K562 (cell line): ENCODE measurements around the gene LDB1. TPM values are rescaled to one million over a fixed set of nuclear protein-coding genes. Genes with fewer than 3 reads are reported as not detected.
A peak's percentile ranks its signal among the peaks of the same experiment; 100 is the strongest.

Experiments used
- ATAC-seq: fragments of 200-7000 bp; cut with Tn5 transposase; 3 replicates; pipeline ENCODE4 v1.9.1; 2020; ENCODE audit warnings: moderate library complexity
- BruUV-seq: library from RNA; stranded (reverse); fragments of 400-500 nt; replicated peaks from 2 replicates; lab custom pipeline; 2021; lab: Mats Ljungman, UMichigan
- CTCF ChIA-PET: fragments of 300-600 bp; formaldehyde crosslinking; extraction: SDS; loops from one replicate; lab custom pipeline; 2021; ENCODE audit warnings: low intra/inter-chr PET ratio; lab: Yijun Ruan, JAX
- POLR2A ChIA-PET: fragments of 300-600, 350-650 bp; sonication (Branson Sonifier 250); formaldehyde crosslinking; extraction: SDS; loops from one replicate; lab custom pipeline; 2021; ENCODE audit warnings: antibody characterized with exemption, inconsistent platforms; lab: Yijun Ruan, JAX
- DNase-seq, 4 experiments: peaks; one replicate each; pipeline versions ENCODE4 v3.0.0 to v3.0.0-alpha.2; 2011 to 2018; ENCODE audit warnings: low spot score in 3 of 4, mixed read lengths in 3 of 4; ENCODE audit errors: extremely low read depth in 1 of 4
- FAIRE-seq: peaks from 2 replicates; lab custom pipeline; 2011; peaks lifted over from hg19 to GRCh38; lab: Jason Lieb, UNC
- H2AFZ ChIP-seq: 2 replicates; pipeline ENCODE4 v1.6.0; 2011; ENCODE audit warnings: low read depth, low read length, control low read depth, inconsistent platforms
- H3K27ac ChIP-seq: fragments of 200-600 bp; 3 replicates; pipeline ENCODE4 v1.8.0; 2011; ENCODE audit warnings: low read depth, mild to moderate bottlenecking, control low read depth, inconsistent platforms, low read length, moderate library complexity, mixed read lengths; ENCODE audit errors: extremely low read depth
- H3K27me3 ChIP-seq, 2 experiments: fragments of 300-600 bp in 1 of 2; 2 replicates in 1 of 2; 3 replicates in 1 of 2; pipeline versions ENCODE4 v1.6.0 to v1.8.0; 2011; ENCODE audit warnings: inconsistent platforms in 2 of 2, low read length in 2 of 2, mild to moderate bottlenecking in 1 of 2, mixed read lengths in 1 of 2, moderate library complexity in 1 of 2; ENCODE audit not compliant: control insufficient read depth in 2 of 2, insufficient read depth in 2 of 2
- H3K36me3 ChIP-seq: fragments of 300-600 bp; 3 replicates; pipeline ENCODE4 v1.8.0; 2011; ENCODE audit warnings: mild to moderate bottlenecking, low read length, inconsistent platforms; ENCODE audit not compliant: control insufficient read depth, insufficient read depth
- H3K4me1 ChIP-seq, 2 experiments: fragments of 200-600 bp in 1 of 2; replicated peaks in 1 of 2; 2 replicates in 1 of 2; 3 replicates in 1 of 2; pipeline versions ENCODE4 v1.5.1 to v1.8.0; 2011; ENCODE audit warnings: inconsistent platforms in 2 of 2, low read length in 2 of 2, mild to moderate bottlenecking in 1 of 2, mixed read lengths in 1 of 2, moderate library complexity in 1 of 2; ENCODE audit not compliant: control insufficient read depth in 2 of 2, insufficient read depth in 2 of 2
- H3K4me2 ChIP-seq: 2 replicates; pipeline ENCODE4 v1.6.1; 2011; ENCODE audit warnings: low read length, control low read depth, inconsistent platforms, mixed read lengths; ENCODE audit not compliant: insufficient read depth
- H3K4me3 ChIP-seq: fragments of 200-600 bp; sonication (generic), shearing (Covaris generic); 2 replicates; pipeline ENCODE4 v1.5.1; 2016; ENCODE audit warnings: control low read depth, inconsistent platforms
- H3K79me2 ChIP-seq: fragments of 200-600 bp; 3 replicates; pipeline ENCODE4 v1.8.0; 2011; ENCODE audit warnings: low read length, inconsistent platforms; ENCODE audit not compliant: control insufficient read depth, insufficient read depth
- H3K9ac ChIP-seq, 2 experiments: 2 replicates each; pipeline versions ENCODE4 v1.6.0 to v1.6.1; 2011; ENCODE audit warnings: low read depth in 2 of 2, low read length in 2 of 2, control low read depth in 1 of 2, inconsistent platforms in 1 of 2, mild to moderate bottlenecking in 1 of 2, mixed read lengths in 1 of 2; ENCODE audit not compliant: insufficient read depth in 1 of 2
- H3K9me1 ChIP-seq: one replicate; pipeline ENCODE4 v1.6.0; 2011; ENCODE audit warnings: inconsistent platforms, mild to moderate bottlenecking, low read length, moderate library complexity; ENCODE audit not compliant: control insufficient read depth, insufficient read depth
- H3K9me3 ChIP-seq: replicated peaks from 2 replicates; pipeline ENCODE4 v1.5.1; 2011; ENCODE audit warnings: low read depth, low read length, inconsistent platforms; ENCODE audit not compliant: control insufficient read depth, insufficient read depth
- H4K20me1 ChIP-seq: replicated peaks from 2 replicates; pipeline ENCODE4 v1.6.1; 2011; ENCODE audit warnings: low read length, inconsistent platforms, mixed read lengths; ENCODE audit not compliant: control insufficient read depth, insufficient read depth
- TSC22D4 ChIP-seq: fragments of 450-650 bp; IDR thresholded peaks from 2 replicates; pipeline ENCODE4 v1.6.1; 2016; ENCODE audit warnings: missing genetic modification characterization, missing biosample characterization, control low read depth
- ZBTB5 ChIP-seq: fragments of 450-650 bp; IDR thresholded peaks from 2 replicates; pipeline ENCODE4 v1.6.1; 2017; ENCODE audit warnings: antibody characterized with exemption
- WGBS: fragments of 100-300 bp; shearing (Covaris generic); methylation state at CpG from one replicate; pipeline ENCODE4 v1.1.6; 2016; ENCODE audit warnings: low coverage, mixed read lengths; ENCODE audit not compliant: insufficient coverage; ENCODE audit errors: missing lambda C conversion rate; 5-methylcytosine and 5-hydroxymethylcytosine counted together
- in situ Hi-C: fragments of 300-500 bp; cut with MboI; formaldehyde crosslinking; loops from 4 replicates; pipeline ENCODE4 v1.15.0; 2018; ENCODE audit warnings: inconsistent platforms, mixed read lengths
- intact Hi-C: fragments of 100-400 bp; cut with micrococcal nuclease; formaldehyde crosslinking; loops from 2 replicates; pipeline ENCODE4 v1.14.2; 2022
- polyA plus RNA-seq, 8 experiments: library from polyadenylated mRNA; depleted of rRNA in 4 of 8; stranded (reverse) in 5 of 8; unstranded in 3 of 8; fragments of >200 nt; fragmentation: Nextera tagmentation in 2 of 8; fragmentation: Illumina TruSeq in 1 of 8; extraction: Ambion mirVana in 2 of 8; extraction: Trizol in 1 of 8; gene quantifications; 2 replicates each; pipeline versions ENCODE4 v1.2.1 to v1.2.3, GENCODE V29; 2011 to 2014; ENCODE audit warnings: inconsistent platforms in 1 of 8, missing spikeins in 1 of 8
- total RNA-seq, 7 experiments: library from RNA; depleted of rRNA in 6 of 7; stranded (reverse); fragments of >200 nt in 6 of 7; fragmentation: Illumina TruSeq in 2 of 7; extraction: Trizol in 2 of 7; gene quantifications; 2 replicates each; pipeline versions ENCODE4 v1.2.1 to v1.2.3, GENCODE V29; 2011 to 2021; ENCODE audit warnings: low replicate concordance in 1 of 7
- TF ChIP-seq, protein P1 (sequence below): fragments of 250-450 bp; sonication (Bioruptor Pico); IDR thresholded peaks from 2 replicates; pipeline ENCODE4 v1.5.0; 2021

LDB1 gene
- total and polyA plus RNA-seq, 9 of the 15 experiments (the other 6 are each of a cell fraction or from before 2014, with no cell fraction given), result 1.9 to 137 (median 105) TPM

DNA sequence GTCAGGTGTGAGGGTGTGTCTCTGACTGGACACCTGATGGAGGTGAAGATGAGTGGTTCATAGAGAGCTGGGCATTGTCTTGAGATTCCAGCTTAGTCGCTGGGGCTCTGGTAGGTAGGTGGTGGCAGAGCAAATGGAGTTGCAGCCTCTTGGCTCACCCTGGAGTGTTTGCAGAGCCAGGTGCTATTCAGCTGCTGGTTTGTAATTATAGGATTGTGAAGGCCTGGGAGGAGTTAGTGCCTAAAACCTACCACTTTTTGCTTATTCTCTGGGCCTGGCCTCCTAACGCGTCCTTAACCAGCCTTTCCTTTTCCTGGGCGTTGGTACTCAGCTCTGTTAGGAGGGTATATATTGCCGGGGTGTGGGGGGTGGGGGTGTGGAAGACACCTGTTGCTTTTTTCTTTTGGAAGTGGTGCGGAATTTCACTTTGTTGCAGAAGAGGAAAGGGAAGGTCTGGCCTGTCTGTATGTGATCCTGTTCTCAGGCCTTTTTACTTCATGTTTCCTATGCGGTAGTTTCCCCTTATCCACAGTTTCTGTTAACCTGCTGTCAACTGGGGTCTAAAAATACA, 15.9 kb upstream of the LDB1 start:
- Histone ChIP-seq H3K27ac (peak overlapping the region; percentile 24; the same call in 1 of the 3 replicates), H3K4me3 (peak overlapping the region; percentile 6; the same call in 1 of the 2 replicates), H3K9me3 (0 out of 2 replicates have a peak, but pooled peaks cover 2% of the 10 kb centered on the region), H3K9ac (peak overlapping the region in 1 of 2 experiments; percentile 64; a peak in 1 of 4 replicates), H3K36me3 (peaks cover 65% of the 10 kb centered on the region), H3K9me1 (peaks cover 11% of the 10 kb centered on the region), H4K20me1 (peaks cover 27% of the 10 kb centered on the region; the same call in 1 of the 2 replicates), H3K4me2 (peak overlapping the region; percentile 39), H3K79me2 (peaks cover 87% of the 10 kb centered on the region), H3K4me1 (peaks cover 22 to 24% of the 10 kb centered on the region in 2 experiments; a peak in 4 of 5 replicates), H3K27me3 (no peaks in the 10 kb centered on the region), H2AFZ (no peak overlapping the region)
- intact Hi-C loops (no loop called here), in situ Hi-C loops (no loop called here)
- CTCF ChIA-PET, result no interaction called here
- DNase-seq (no peak), FAIRE-seq (no peak), ATAC-seq (no peak)
- no TSS peak for BruUV-seq
- POLR2A ChIA-PET, result interaction anchor here (9.1 kb wide), 1 partner anchor 14 kb away, joined by 92 read pairs; the partner anchor contains the start of gene NOLC1
- TF ChIP-seq ZBTB5, result no peak
- TF ChIP-seq, protein P1, sequence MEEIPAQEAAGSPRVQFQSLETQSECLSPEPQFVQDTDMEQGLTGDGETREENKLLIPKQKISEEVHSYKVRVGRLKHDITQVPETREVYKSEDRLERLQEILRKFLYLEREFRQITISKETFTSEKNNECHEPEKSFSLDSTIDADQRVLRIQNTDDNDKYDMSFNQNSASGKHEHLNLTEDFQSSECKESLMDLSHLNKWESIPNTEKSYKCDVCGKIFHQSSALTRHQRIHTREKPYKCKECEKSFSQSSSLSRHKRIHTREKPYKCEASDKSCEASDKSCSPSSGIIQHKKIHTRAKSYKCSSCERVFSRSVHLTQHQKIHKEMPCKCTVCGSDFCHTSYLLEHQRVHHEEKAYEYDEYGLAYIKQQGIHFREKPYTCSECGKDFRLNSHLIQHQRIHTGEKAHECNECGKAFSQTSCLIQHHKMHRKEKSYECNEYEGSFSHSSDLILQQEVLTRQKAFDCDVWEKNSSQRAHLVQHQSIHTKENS (CRISPR knock-in tag), result no peak
- no peak for TF ChIP-seq TSC22D4 (tag)
- WGBS, result 63% methylated on average over 5 of the region's 7 CpGs
